GM21786 (cell line): ENCODE measurements around the gene HNRNPM.

Experiments used
- ATAC-seq: cut with Tn5 transposase; IDR thresholded peaks from one replicate; pipeline ENCODE4 v1.9.1; 2021; ENCODE audit not compliant: unreplicated experiment

The HNRNPM gene

GRCh38 chr19:8459520-8460270 is 14.9 kb downstream of the HNRNPM start:
- ATAC-seq = no peak

- ATAC-seq = no peak
Observed at GRCh38 chr19:8460516-8461298, 15.9 kb downstream of the HNRNPM start.

- ATAC-seq = no peak
Observed at GRCh38 chr19:8461376-8461775, 16.6 kb downstream of the HNRNPM start.

- no peak for ATAC-seq
Observed at GRCh38 chr19:8461891-8462290, 17.1 kb downstream of the HNRNPM start.

GRCh38 chr19:8462571-8462970 is 17.8 kb downstream of the HNRNPM start:
- no peak for ATAC-seq

GRCh38 chr19:8463365-8463764 is 18.6 kb downstream of the HNRNPM start:
- ATAC-seq = no peak

- no peak for ATAC-seq
Observed at GRCh38 chr19:8466018-8466417, 21.2 kb downstream of the HNRNPM start.

GRCh38 chr19:8468124-8468523 is 23.3 kb downstream of the HNRNPM start:
- no peak for ATAC-seq

GRCh38 chr19:8468761-8469373 is 24.1 kb downstream of the HNRNPM start:
- no peak for ATAC-seq

- no peak for ATAC-seq
Observed at GRCh38 chr19:8469613-8470368, 25.0 kb downstream of the HNRNPM start.

GRCh38 chr19:8473648-8474476 is 29.1 kb downstream of the HNRNPM start:
- ATAC-seq = no peak

GRCh38 chr19:8475005-8475404 is 30.2 kb downstream of the HNRNPM start:
- no peak for ATAC-seq

GRCh38 chr19:8476524-8476923 is 31.7 kb downstream of the HNRNPM start:
- ATAC-seq = no peak

- no peak for ATAC-seq
Observed at GRCh38 chr19:8477889-8478288, 33.1 kb downstream of the HNRNPM start.

GRCh38 chr19:8478598-8478997 is 33.8 kb downstream of the HNRNPM start:
- ATAC-seq = no peak

GRCh38 chr19:8481201-8481600 is 36.4 kb downstream of the HNRNPM start:
- no peak for ATAC-seq

GRCh38 chr19:8481616-8482015 is 36.8 kb downstream of the HNRNPM start:
- ATAC-seq = no peak

GRCh38 chr19:8482696-8483095 is 37.9 kb downstream of the HNRNPM start:
- ATAC-seq = no peak

GRCh38 chr19:8483165-8483564 is 38.4 kb downstream of the HNRNPM start:
- no peak for ATAC-seq

GRCh38 chr19:8484331-8484894 is 39.6 kb downstream of the HNRNPM start:
- ATAC-seq = no peak
